Erythroblast (primary cell): ENCODE measurements around the gene NFKBIE.

ENCODE experiments used
- GATA1 ChIP-seq: IDR thresholded peaks from 2 replicates; pipeline ENCODE4 v1.6.1; 2011; ENCODE audit warnings: low read depth, mild to moderate bottlenecking, control low read depth, low read length, moderate library complexity
- POLR2A ChIP-seq: IDR thresholded peaks from 2 replicates; pipeline ENCODE4 v1.6.1; 2011; ENCODE audit warnings: mild to moderate bottlenecking, low read length

GRCh38 chr6:44260451-44261297 is 4.7 kb downstream of the NFKBIE start:
- TF ChIP-seq POLR2A = no peak
- TF ChIP-seq GATA1 = no peak
